HEK293 (cell line): Measurements from ENCODE around the gene DDX42.

Experiments
- CTCF ChIA-PET: fragments of 350-600 bp; formaldehyde crosslinking; extraction: SDS; loops from one replicate; lab custom pipeline; 2021; ENCODE audit warnings: antibody characterized with exemption; lab: Yijun Ruan, JAX
- POLR2A ChIA-PET: fragments of 300-600 bp; formaldehyde crosslinking; extraction: SDS; loops from one replicate; lab custom pipeline; 2020; ENCODE audit warnings: antibody characterized with exemption, inconsistent platforms; lab: Yijun Ruan, JAX
- H3K27ac ChIP-seq: fragments of 200-500 bp; sonication (Bioruptor generic); 2 replicates; pipeline ENCODE4 v1.5.1; 2014; ENCODE audit warnings: low read depth, low read length, control low read depth, inconsistent platforms; ENCODE audit errors: extremely low read depth
- H3K36me3 ChIP-seq, 2 experiments: fragments of 200-500 bp in 1 of 2; sonication (Bioruptor generic) in 1 of 2; 1 replicate in 1 of 2; 2 replicates in 1 of 2; pipeline ENCODE4 v1.5.1; 2014 to 2017; ENCODE audit warnings: inconsistent platforms in 2 of 2, low read length in 2 of 2; ENCODE audit not compliant: control insufficient read depth in 2 of 2, insufficient read depth in 1 of 2
- H3K4me1 ChIP-seq: fragments of 200-500 bp; sonication (Bioruptor generic); 2 replicates; pipeline ENCODE4 v1.5.1; 2014; ENCODE audit warnings: mild to moderate bottlenecking, low read length, inconsistent platforms; ENCODE audit not compliant: control insufficient read depth, insufficient read depth
- H3K4me3 ChIP-seq: 2 replicates; pipeline ENCODE4 v1.5.1; 2011; ENCODE audit warnings: low read depth, mild to moderate bottlenecking, control low read depth, low read length, moderate library complexity
- H3K9me3 ChIP-seq: fragments of 200-500 bp; sonication (Bioruptor generic); 2 replicates; pipeline ENCODE4 v1.5.1; 2014; ENCODE audit warnings: low read depth, low read length, inconsistent platforms; ENCODE audit not compliant: control insufficient read depth, insufficient read depth
- KLF16 ChIP-seq: fragments of 450-650 bp; formaldehyde crosslinking; IDR thresholded peaks from 2 replicates; pipeline ENCODE4 v1.5.1; 2017; ENCODE audit warnings: missing biosample characterization, missing genetic modification characterization
- SALL2 ChIP-seq: fragments of 450-650 bp; formaldehyde crosslinking; IDR thresholded peaks from 2 replicates; pipeline ENCODE4 v1.5.0; 2017; ENCODE audit warnings: missing biosample characterization, mild to moderate bottlenecking, missing genetic modification characterization, borderline replicate concordance
- SP2 ChIP-seq: fragments of 450-650 bp; formaldehyde crosslinking; IDR thresholded peaks from 2 replicates; pipeline ENCODE4 v1.5.1; 2016; ENCODE audit warnings: missing biosample characterization, missing genetic modification characterization
- SP7 ChIP-seq: fragments of 450-650 bp; formaldehyde crosslinking; IDR thresholded peaks from 2 replicates; pipeline ENCODE4 v1.5.1; 2016; ENCODE audit warnings: missing biosample characterization, missing genetic modification characterization
- ZEB2 ChIP-seq: fragments of 450-650 bp; formaldehyde crosslinking; IDR thresholded peaks from 2 replicates; pipeline ENCODE4 v1.5.1; 2016; ENCODE audit warnings: missing biosample characterization, missing genetic modification characterization
- ZNF155 ChIP-seq: fragments of 450-650 bp; formaldehyde crosslinking; IDR thresholded peaks from 2 replicates; pipeline ENCODE4 v1.5.1; 2016; ENCODE audit warnings: missing biosample characterization, missing genetic modification characterization
- ZNF2 ChIP-seq: fragments of 450-650 bp; formaldehyde crosslinking; IDR thresholded peaks from 2 replicates; pipeline ENCODE4 v1.5.1; 2016; ENCODE audit warnings: missing biosample characterization, missing genetic modification characterization
- ZNF23 ChIP-seq: fragments of 450-650 bp; formaldehyde crosslinking; IDR thresholded peaks from 2 replicates; pipeline ENCODE4 v1.5.1; 2016; ENCODE audit warnings: missing biosample characterization, missing genetic modification characterization, borderline replicate concordance
- ZNF274 ChIP-seq, 2 experiments: fragments of 200-500 bp in 1 of 2; fragments of 450-650 bp in 1 of 2; sonication (Bioruptor generic) in 1 of 2; formaldehyde crosslinking in 1 of 2; IDR thresholded peaks; 2 replicates each; pipeline versions ENCODE4 v1.5.1 to v1.6.1; 2014 to 2016; ENCODE audit warnings: borderline replicate concordance in 1 of 2, inconsistent platforms in 1 of 2, low read length in 1 of 2, missing biosample characterization in 1 of 2, missing genetic modification characterization in 1 of 2
- ZNF514 ChIP-seq: fragments of 450-650 bp; formaldehyde crosslinking; IDR thresholded peaks from 2 replicates; pipeline ENCODE4 v1.5.1; 2016; ENCODE audit warnings: missing biosample characterization, missing genetic modification characterization
- ZNF664 ChIP-seq: fragments of 450-650 bp; formaldehyde crosslinking; IDR thresholded peaks from 2 replicates; pipeline ENCODE4 v1.5.1; 2016; ENCODE audit warnings: missing biosample characterization, missing genetic modification characterization
- ZNF768 ChIP-seq: fragments of 450-650 bp; formaldehyde crosslinking; IDR thresholded peaks from 2 replicates; pipeline ENCODE4 v1.5.1; 2018; ENCODE audit warnings: missing biosample characterization, mild to moderate bottlenecking, missing genetic modification characterization
- ZNF777 ChIP-seq: fragments of 450-650 bp; formaldehyde crosslinking; IDR thresholded peaks from 2 replicates; pipeline ENCODE4 v1.5.1; 2017; ENCODE audit warnings: missing biosample characterization, missing genetic modification characterization, borderline replicate concordance
- TF ChIP-seq, protein P1 (sequence below): fragments of 450-650 bp; formaldehyde crosslinking; IDR thresholded peaks from 2 replicates; pipeline ENCODE4 v1.5.1; 2016; ENCODE audit warnings: missing biosample characterization, missing genetic modification characterization, low read depth
- TF ChIP-seq, protein P2 (sequence below): fragments of 450-650 bp; formaldehyde crosslinking; IDR thresholded peaks from 2 replicates; pipeline ENCODE4 v1.5.1; 2016; ENCODE audit warnings: missing biosample characterization, missing genetic modification characterization
- TF ChIP-seq, protein P3 (sequence below): fragments of 450-650 bp; formaldehyde crosslinking; IDR thresholded peaks from 2 replicates; pipeline ENCODE4 v1.5.1; 2016; ENCODE audit warnings: missing biosample characterization, missing genetic modification characterization, low read depth
- TF ChIP-seq, protein P4 (sequence below): fragments of 450-650 bp; formaldehyde crosslinking; IDR thresholded peaks from 2 replicates; pipeline ENCODE4 v1.5.0; 2017; ENCODE audit warnings: missing biosample characterization, missing genetic modification characterization, borderline replicate concordance
- TF ChIP-seq, protein P5 (sequence below): fragments of 450-650 bp; formaldehyde crosslinking; IDR thresholded peaks from 2 replicates; pipeline ENCODE4 v1.5.1; 2016; ENCODE audit warnings: missing biosample characterization, missing genetic modification characterization
- TF ChIP-seq, protein P6 (sequence below): fragments of 450-650 bp; formaldehyde crosslinking; IDR thresholded peaks from 2 replicates; pipeline ENCODE4 v1.5.1; 2016; ENCODE audit warnings: missing biosample characterization, missing genetic modification characterization

DDX42 gene

DNA sequence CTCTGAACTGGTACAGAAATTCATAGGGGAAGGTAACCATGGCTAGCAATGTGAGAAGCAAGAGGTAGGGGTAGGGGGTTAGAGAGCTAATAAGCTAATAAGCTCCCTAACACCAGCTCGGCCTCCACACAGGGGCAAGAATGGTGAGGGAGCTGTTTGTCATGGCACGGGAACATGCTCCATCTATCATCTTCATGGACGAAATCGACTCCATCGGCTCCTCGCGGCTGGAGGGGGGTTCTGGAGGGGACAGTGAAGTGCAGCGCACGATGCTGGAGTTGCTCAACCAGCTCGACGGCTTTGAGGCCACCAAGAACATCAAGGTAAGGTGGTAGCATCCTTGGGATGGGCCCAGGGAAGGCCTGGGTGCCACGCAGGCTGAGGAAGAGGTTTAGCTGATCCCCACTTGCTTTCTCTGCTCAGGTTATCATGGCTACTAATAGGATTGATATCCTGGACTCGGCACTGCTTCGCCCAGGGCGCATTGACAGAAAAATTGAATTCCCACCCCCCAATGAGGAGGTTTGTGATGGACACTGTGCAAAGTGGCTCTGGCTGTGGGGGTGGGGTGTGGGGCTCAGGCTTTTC, 57.0 kb downstream of the DDX42 start:
- peaks cover under 1% of the 10 kb centered on the region; the same call in 1 of the 2 replicates for H3K4me1 ChIP-seq
- H3K9me3 ChIP-seq, result no peaks in the 10 kb centered on the region
- no peak overlapping the region for H3K4me3 ChIP-seq
- peaks cover 41 to 76% of the 10 kb centered on the region in 2 experiments for H3K36me3 ChIP-seq
- H3K27ac ChIP-seq, result no peak overlapping the region
- TF ChIP-seq SALL2 (tag by site-specific recombination), result no peak
- no peak for TF ChIP-seq ZEB2 (tag by site-specific recombination)
- no peak for TF ChIP-seq ZNF23 (tag by site-specific recombination)
- no peak for TF ChIP-seq ZNF274 (IDR thresholded peaks at IDR 0.05; ENCODE audit: low read length)
- TF ChIP-seq ZNF274 (tag by site-specific recombination; IDR thresholded peaks at IDR 0.05; ENCODE audit: borderline replicate concordance), result no peak
- TF ChIP-seq ZNF2 (tag by site-specific recombination), result no peak
- CTCF ChIA-PET, result interaction anchor here (0.6 to 1.2 kb wide), 3 partner anchors 18 to 639 kb away, joined by 3 to 5 read pairs (median 3); no protein-coding TSS in a partner anchor
- POLR2A ChIA-PET, result interaction anchor here (0.9 to 7.2 kb wide), 5 partner anchors 8 to 57 kb away, joined by 3 to 65 read pairs (median 4); partner anchors contain the start of genes CCDC47, DDX42 and SMARCD2

DNA sequence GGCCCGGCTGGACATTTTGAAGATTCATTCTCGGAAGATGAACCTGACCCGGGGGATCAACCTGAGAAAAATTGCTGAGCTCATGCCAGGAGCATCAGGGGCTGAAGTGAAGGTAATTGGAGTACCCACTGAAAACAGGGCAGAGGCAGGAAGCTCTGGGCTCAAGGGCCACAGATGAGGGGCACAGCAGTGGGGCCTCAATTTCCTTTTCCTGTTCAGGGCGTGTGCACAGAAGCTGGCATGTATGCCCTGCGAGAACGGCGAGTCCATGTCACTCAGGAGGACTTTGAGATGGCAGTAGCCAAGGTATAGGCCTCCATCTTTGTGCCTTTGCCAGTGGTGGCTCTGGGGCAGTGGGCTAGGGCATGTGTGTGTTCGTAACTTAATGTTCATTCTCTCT, 57.5 kb downstream of the DDX42 start:
- Histone ChIP-seq H3K27ac (no peak overlapping the region), H3K4me3 (no peak overlapping the region), H3K36me3 (peaks cover 46 to 80% of the 10 kb centered on the region in 2 experiments), H3K4me1 (no peaks in the 10 kb centered on the region), H3K9me3 (no peaks in the 10 kb centered on the region)
- CTCF ChIA-PET, result interaction anchor here (0.6 to 1.2 kb wide), 2 partner anchors 389 to 638 kb away, joined by 3 to 5 read pairs; no protein-coding TSS in a partner anchor
- POLR2A ChIA-PET, result interaction anchor here (0.9 to 7.2 kb wide), 5 partner anchors 8 to 58 kb away, joined by 3 to 65 read pairs (median 4); partner anchors contain the start of genes CCDC47, DDX42 and SMARCD2
- no peak for TF ChIP-seq SP7 (tag by site-specific recombination)
- TF ChIP-seq KLF16 (tag by site-specific recombination), result no peak
- no peak for TF ChIP-seq ZNF768
- TF ChIP-seq, protein P1, sequence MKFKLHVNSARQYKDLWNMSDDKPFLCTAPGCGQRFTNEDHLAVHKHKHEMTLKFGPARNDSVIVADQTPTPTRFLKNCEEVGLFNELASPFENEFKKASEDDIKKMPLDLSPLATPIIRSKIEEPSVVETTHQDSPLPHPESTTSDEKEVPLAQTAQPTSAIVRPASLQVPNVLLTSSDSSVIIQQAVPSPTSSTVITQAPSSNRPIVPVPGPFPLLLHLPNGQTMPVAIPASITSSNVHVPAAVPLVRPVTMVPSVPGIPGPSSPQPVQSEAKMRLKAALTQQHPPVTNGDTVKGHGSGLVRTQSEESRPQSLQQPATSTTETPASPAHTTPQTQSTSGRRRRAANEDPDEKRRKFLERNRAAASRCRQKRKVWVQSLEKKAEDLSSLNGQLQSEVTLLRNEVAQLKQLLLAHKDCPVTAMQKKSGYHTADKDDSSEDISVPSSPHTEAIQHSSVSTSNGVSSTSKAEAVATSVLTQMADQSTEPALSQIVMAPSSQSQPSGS (tag by site-specific recombination), result no peak
- TF ChIP-seq ZNF777 (tag by site-specific recombination), result no peak
- TF ChIP-seq, protein P2, sequence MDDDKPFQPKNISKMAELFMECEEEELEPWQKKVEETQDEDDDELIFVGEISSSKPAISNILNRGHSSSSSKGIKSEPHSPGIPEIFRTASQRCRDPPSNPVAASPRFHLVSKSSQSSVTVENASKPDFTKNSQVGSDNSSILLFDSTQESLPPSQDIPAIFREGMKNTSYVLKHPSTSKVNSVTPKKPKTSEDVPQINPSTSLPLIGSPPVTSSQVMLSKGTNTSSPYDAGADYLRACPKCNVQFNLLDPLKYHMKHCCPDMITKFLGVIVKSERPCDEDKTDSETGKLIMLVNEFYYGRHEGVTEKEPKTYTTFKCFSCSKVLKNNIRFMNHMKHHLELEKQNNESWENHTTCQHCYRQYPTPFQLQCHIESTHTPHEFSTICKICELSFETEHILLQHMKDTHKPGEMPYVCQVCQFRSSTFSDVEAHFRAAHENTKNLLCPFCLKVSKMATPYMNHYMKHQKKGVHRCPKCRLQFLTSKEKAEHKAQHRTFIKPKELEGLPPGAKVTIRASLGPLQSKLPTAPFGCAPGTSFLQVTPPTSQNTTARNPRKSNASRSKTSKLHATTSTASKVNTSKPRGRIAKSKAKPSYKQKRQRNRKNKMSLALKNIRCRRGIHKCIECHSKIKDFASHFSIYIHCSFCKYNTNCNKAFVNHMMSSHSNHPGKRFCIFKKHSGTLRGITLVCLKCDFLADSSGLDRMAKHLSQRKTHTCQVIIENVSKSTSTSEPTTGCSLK, result no peak
- TF ChIP-seq ZNF155 (tag by site-specific recombination), result no peak
- TF ChIP-seq, protein P3, sequence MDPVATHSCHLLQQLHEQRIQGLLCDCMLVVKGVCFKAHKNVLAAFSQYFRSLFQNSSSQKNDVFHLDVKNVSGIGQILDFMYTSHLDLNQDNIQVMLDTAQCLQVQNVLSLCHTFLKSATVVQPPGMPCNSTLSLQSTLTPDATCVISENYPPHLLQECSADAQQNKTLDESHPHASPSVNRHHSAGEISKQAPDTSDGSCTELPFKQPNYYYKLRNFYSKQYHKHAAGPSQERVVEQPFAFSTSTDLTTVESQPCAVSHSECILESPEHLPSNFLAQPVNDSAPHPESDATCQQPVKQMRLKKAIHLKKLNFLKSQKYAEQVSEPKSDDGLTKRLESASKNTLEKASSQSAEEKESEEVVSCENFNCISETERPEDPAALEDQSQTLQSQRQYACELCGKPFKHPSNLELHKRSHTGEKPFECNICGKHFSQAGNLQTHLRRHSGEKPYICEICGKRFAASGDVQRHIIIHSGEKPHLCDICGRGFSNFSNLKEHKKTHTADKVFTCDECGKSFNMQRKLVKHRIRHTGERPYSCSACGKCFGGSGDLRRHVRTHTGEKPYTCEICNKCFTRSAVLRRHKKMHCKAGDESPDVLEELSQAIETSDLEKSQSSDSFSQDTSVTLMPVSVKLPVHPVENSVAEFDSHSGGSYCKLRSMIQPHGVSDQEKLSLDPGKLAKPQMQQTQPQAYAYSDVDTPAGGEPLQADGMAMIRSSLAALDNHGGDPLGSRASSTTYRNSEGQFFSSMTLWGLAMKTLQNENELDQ (tag by site-specific recombination), result no peak
- TF ChIP-seq ZNF514, result no peak
- TF ChIP-seq, protein P4, sequence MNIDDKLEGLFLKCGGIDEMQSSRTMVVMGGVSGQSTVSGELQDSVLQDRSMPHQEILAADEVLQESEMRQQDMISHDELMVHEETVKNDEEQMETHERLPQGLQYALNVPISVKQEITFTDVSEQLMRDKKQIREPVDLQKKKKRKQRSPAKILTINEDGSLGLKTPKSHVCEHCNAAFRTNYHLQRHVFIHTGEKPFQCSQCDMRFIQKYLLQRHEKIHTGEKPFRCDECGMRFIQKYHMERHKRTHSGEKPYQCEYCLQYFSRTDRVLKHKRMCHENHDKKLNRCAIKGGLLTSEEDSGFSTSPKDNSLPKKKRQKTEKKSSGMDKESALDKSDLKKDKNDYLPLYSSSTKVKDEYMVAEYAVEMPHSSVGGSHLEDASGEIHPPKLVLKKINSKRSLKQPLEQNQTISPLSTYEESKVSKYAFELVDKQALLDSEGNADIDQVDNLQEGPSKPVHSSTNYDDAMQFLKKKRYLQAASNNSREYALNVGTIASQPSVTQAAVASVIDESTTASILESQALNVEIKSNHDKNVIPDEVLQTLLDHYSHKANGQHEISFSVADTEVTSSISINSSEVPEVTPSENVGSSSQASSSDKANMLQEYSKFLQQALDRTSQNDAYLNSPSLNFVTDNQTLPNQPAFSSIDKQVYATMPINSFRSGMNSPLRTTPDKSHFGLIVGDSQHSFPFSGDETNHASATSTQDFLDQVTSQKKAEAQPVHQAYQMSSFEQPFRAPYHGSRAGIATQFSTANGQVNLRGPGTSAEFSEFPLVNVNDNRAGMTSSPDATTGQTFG (tag by site-specific recombination), result no peak
- TF ChIP-seq, protein P5, sequence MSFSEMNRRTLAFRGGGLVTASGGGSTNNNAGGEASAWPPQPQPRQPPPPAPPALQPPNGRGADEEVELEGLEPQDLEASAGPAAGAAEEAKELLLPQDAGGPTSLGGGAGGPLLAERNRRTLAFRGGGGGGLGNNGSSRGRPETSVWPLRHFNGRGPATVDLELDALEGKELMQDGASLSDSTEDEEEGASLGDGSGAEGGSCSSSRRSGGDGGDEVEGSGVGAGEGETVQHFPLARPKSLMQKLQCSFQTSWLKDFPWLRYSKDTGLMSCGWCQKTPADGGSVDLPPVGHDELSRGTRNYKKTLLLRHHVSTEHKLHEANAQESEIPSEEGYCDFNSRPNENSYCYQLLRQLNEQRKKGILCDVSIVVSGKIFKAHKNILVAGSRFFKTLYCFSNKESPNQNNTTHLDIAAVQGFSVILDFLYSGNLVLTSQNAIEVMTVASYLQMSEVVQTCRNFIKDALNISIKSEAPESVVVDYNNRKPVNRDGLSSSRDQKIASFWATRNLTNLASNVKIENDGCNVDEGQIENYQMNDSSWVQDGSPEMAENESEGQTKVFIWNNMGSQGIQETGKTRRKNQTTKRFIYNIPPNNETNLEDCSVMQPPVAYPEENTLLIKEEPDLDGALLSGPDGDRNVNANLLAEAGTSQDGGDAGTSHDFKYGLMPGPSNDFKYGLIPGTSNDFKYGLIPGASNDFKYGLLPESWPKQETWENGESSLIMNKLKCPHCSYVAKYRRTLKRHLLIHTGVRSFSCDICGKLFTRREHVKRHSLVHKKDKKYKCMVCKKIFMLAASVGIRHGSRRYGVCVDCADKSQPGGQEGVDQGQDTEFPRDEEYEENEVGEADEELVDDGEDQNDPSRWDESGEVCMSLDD (tag by site-specific recombination), result no peak
- TF ChIP-seq, protein P6, sequence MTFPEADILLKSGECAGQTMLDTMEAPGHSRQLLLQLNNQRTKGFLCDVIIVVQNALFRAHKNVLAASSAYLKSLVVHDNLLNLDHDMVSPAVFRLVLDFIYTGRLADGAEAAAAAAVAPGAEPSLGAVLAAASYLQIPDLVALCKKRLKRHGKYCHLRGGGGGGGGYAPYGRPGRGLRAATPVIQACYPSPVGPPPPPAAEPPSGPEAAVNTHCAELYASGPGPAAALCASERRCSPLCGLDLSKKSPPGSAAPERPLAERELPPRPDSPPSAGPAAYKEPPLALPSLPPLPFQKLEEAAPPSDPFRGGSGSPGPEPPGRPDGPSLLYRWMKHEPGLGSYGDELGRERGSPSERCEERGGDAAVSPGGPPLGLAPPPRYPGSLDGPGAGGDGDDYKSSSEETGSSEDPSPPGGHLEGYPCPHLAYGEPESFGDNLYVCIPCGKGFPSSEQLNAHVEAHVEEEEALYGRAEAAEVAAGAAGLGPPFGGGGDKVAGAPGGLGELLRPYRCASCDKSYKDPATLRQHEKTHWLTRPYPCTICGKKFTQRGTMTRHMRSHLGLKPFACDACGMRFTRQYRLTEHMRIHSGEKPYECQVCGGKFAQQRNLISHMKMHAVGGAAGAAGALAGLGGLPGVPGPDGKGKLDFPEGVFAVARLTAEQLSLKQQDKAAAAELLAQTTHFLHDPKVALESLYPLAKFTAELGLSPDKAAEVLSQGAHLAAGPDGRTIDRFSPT (tag by site-specific recombination), result no peak
- no peak for TF ChIP-seq ZNF664
- TF ChIP-seq SP2, result no peak
